ENCODE results near the gene ELMO2.

Gene ELMO2

GRCh38 chr20:46435146-46435545, 28.7 kb upstream of the ELMO2 start:
- no peak overlapping the region for H3K4me3 Mint-ChIP-seq
- TF ChIP-seq, protein P1, sequence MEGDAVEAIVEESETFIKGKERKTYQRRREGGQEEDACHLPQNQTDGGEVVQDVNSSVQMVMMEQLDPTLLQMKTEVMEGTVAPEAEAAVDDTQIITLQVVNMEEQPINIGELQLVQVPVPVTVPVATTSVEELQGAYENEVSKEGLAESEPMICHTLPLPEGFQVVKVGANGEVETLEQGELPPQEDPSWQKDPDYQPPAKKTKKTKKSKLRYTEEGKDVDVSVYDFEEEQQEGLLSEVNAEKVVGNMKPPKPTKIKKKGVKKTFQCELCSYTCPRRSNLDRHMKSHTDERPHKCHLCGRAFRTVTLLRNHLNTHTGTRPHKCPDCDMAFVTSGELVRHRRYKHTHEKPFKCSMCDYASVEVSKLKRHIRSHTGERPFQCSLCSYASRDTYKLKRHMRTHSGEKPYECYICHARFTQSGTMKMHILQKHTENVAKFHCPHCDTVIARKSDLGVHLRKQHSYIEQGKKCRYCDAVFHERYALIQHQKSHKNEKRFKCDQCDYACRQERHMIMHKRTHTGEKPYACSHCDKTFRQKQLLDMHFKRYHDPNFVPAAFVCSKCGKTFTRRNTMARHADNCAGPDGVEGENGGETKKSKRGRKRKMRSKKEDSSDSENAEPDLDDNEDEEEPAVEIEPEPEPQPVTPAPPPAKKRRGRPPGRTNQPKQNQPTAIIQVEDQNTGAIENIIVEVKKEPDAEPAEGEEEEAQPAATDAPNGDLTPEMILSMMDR (IDR thresholded peaks at IDR 0.05; ENCODE audit: unreplicated experiment in 3 of 3), result no peak
- no peak overlapping the region for H3K27ac Mint-ChIP-seq
- H3K36me3 Mint-ChIP-seq (ENCODE audit: low read depth), result peaks cover 4% of the 10 kb centered on the region
- H3K4me1 Mint-ChIP-seq, result no peaks in the 10 kb centered on the region
- no peaks in the 10 kb centered on the region for H3K9me3 Mint-ChIP-seq
- H3K27me3 Mint-ChIP-seq (ENCODE audit: low read depth), result peaks cover 3% of the 10 kb centered on the region

DNA sequence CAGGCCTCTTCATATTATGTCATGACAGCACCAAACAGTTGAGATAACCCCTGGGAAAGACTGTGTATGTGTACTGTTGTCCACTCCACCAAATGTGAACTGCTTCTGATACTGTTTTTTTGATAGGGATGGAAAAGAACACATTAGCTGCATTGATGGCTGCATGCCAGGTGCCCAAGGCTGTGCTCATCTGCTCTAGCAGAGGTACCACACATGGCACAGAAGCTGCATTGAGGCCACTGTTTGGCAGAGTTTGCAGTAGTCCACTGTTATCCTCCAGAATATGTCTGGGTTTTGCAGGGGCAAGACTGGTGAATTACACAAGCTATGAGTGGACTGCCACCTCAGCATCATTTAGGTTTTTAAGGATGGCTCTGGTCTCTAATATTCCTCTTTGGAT, 28.2 kb upstream of the ELMO2 start:
- TF ChIP-seq, protein P1 (IDR thresholded peaks at IDR 0.05; ENCODE audit: unreplicated experiment in 3 of 3), result no peak
- H3K27me3 Mint-ChIP-seq (ENCODE audit: low read depth), result peaks cover 3% of the 10 kb centered on the region
- H3K36me3 Mint-ChIP-seq (ENCODE audit: low read depth), result peaks cover 4% of the 10 kb centered on the region
- no peak overlapping the region for H3K27ac Mint-ChIP-seq
- H3K9me3 Mint-ChIP-seq, result no peaks in the 10 kb centered on the region
- no peak overlapping the region for H3K4me3 Mint-ChIP-seq
- H3K4me1 Mint-ChIP-seq, result no peaks in the 10 kb centered on the region

GRCh38 chr20:46433051-46433450, 26.6 kb upstream of the ELMO2 start:
- peaks cover 4% of the 10 kb centered on the region for H3K36me3 Mint-ChIP-seq (ENCODE audit: low read depth)
- TF ChIP-seq, protein P1 (IDR thresholded peaks at IDR 0.05; ENCODE audit: unreplicated experiment in 3 of 3), result no peak
- no peak overlapping the region for H3K4me3 Mint-ChIP-seq
- no peaks in the 10 kb centered on the region for H3K4me1 Mint-ChIP-seq
- no peaks in the 10 kb centered on the region for H3K9me3 Mint-ChIP-seq
- no peak overlapping the region for H3K27ac Mint-ChIP-seq
- H3K27me3 Mint-ChIP-seq (ENCODE audit: low read depth), result peaks cover 3% of the 10 kb centered on the region

DNA sequence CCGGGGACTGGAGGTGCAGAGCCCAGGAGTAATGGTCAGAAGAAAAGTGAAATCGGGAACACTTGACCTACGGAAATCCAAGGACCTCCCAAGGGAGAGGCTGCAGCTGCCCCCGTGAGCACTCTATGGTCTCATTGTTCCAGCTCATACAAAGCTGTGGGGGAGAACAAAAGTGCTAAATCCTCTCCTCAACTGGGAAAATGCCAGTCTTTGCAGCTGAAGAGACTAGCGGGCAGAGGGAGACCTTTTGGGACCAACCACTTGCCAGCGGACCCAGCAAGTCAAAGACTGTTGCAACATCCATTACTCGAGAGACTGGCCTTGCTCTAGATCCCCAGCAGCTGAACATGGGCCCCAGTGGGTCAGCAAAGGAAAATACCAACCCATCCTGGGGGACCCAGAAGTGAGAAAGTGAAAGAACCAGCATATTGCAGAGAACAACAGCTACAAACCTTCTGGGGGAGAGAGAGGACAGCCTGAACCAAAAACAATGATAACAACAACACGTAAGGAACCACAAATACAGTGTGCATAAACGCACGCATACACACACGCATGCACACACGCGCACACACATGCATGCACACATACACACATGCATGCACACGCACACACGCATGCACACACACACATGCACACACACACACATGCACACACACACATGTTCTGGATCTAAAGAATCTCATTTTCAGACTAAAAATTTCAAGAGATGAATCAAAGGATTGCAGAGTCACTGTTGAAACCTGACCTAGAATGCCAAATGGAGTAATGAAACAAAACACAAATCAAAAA, 24.7 kb upstream of the ELMO2 start:
- H3K27me3 Mint-ChIP-seq (ENCODE audit: low read depth), result peaks cover 3% of the 10 kb centered on the region
- H3K4me3 Mint-ChIP-seq, result no peak overlapping the region
- H3K9me3 Mint-ChIP-seq, result no peaks in the 10 kb centered on the region
- peaks cover 2% of the 10 kb centered on the region for H3K36me3 Mint-ChIP-seq (ENCODE audit: low read depth)
- no peak overlapping the region for H3K27ac Mint-ChIP-seq
- no peaks in the 10 kb centered on the region for H3K4me1 Mint-ChIP-seq
- TF ChIP-seq, protein P1 (IDR thresholded peaks at IDR 0.05; ENCODE audit: unreplicated experiment in 3 of 3), result no peak

GRCh38 chr20:46427384-46427783, 21.0 kb upstream of the ELMO2 start:
- no peaks in the 10 kb centered on the region for H3K4me1 Mint-ChIP-seq
- H3K27me3 Mint-ChIP-seq (ENCODE audit: low read depth), result no peaks in the 10 kb centered on the region
- no peaks in the 10 kb centered on the region for H3K36me3 Mint-ChIP-seq (ENCODE audit: low read depth)
- no peak overlapping the region for H3K27ac Mint-ChIP-seq
- no peaks in the 10 kb centered on the region for H3K9me3 Mint-ChIP-seq
- TF ChIP-seq, protein P1 (IDR thresholded peaks at IDR 0.05; ENCODE audit: unreplicated experiment in 3 of 3), result no peak
- no peak overlapping the region for H3K4me3 Mint-ChIP-seq

DNA sequence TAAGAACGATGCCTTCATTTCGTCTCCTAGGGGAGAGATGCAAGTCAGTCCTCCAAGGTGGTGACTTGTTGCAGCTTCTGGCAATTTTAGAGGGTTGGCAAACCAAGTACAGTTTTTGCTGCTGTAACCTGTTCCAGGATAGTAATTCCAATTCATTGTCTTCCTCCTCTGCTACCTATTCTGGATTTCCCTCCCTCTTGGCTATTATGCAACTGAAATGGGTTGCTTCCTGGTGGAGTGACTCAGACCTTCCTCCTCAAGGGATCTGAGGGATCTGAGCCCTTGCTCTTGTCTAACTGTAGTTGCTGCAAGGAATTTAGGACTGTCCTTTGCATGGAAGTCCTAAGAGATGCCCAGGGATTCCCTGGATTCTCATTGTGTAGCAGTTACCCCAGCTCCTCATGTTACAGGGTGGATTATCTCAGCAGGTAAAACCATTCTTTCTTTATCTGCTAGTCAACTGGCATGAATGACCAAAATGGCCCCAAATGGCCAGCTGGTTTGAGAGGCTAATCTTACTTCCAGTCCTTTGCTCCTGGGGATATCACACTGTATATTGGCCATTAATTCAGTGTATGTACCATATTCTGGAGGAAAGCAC, 17.6 kb upstream of the ELMO2 start:
- Mint-ChIP-seq H3K36me3 (ENCODE audit: low read depth) (no peaks in the 10 kb centered on the region), H3K4me3 (no peak overlapping the region), H3K4me1 (peaks cover 9% of the 10 kb centered on the region), H3K27me3 (ENCODE audit: low read depth) (no peaks in the 10 kb centered on the region), H3K27ac (no peak overlapping the region), H3K9me3 (no peaks in the 10 kb centered on the region)
- TF ChIP-seq, protein P1 (IDR thresholded peaks at IDR 0.05; ENCODE audit: unreplicated experiment in 3 of 3), result no peak

Measured in nephron (organoid).